IMR-90 (cell line): Measurements from ENCODE around the gene PIPOX. TPM values are rescaled to one million over a fixed set of nuclear protein-coding genes. Genes with fewer than 3 reads are reported as not detected.

ENCODE experiments used
- ATAC-seq: fragments of 200-7000 bp; cut with Tn5 transposase; 2 replicates; pipeline ENCODE4 v1.9.1; 2020; ENCODE audit warnings: low read depth, mild to moderate bottlenecking, moderate library complexity
- BruUV-seq: library from RNA; stranded (reverse); fragments of 400-500 nt; replicated peaks from 2 replicates; lab custom pipeline; 2021; lab: Mats Ljungman, UMichigan
- CTCF ChIA-PET: fragments of 300-600 bp; formaldehyde crosslinking; extraction: SDS; loops from one replicate; lab custom pipeline; 2021; ENCODE audit warnings: antibody characterized with exemption; lab: Yijun Ruan, JAX
- POLR2A ChIA-PET: fragments of 300-600 bp; sonication (Branson Sonifier 250); formaldehyde crosslinking; loops from one replicate; lab custom pipeline; 2022; ENCODE audit warnings: antibody characterized with exemption; ENCODE audit not compliant: unreplicated experiment; lab: Charles Lee
- DNase-seq: peaks from one replicate; pipeline ENCODE4 v3.0.0; 2013
- H2AFZ ChIP-seq: replicated peaks from 2 replicates; pipeline ENCODE3; 2013; ENCODE audit warnings: low read length, mild to moderate bottlenecking; ENCODE audit not compliant: poor library complexity
- H2AK5ac ChIP-seq: 2 replicates; pipeline ENCODE4 v1.6.1; 2013; ENCODE audit warnings: low read depth, low read length, inconsistent platforms
- H2AK9ac ChIP-seq: replicated peaks from 2 replicates; pipeline ENCODE3; 2013; ENCODE audit warnings: mild to moderate bottlenecking, low read depth, low read length, moderate library complexity; ENCODE audit not compliant: poor library complexity
- H2BK120ac ChIP-seq: 2 replicates; pipeline ENCODE4 v1.6.1; 2013; ENCODE audit warnings: low read depth, low read length, inconsistent platforms
- H2BK15ac ChIP-seq: 3 replicates; pipeline ENCODE4 v1.6.1; 2013; ENCODE audit warnings: low read depth, low read length, inconsistent platforms
- H2BK20ac ChIP-seq: 2 replicates; pipeline ENCODE4 v1.6.1; 2013; ENCODE audit warnings: low read depth, mild to moderate bottlenecking, inconsistent platforms, low read length, moderate library complexity
- H2BK5ac ChIP-seq: 2 replicates; pipeline ENCODE4 v1.6.1; 2013; ENCODE audit warnings: mild to moderate bottlenecking, low read depth, low read length, inconsistent platforms; ENCODE audit not compliant: poor library complexity, severe bottlenecking
- H3K14ac ChIP-seq: replicated peaks from 2 replicates; pipeline ENCODE4 v1.6.1; 2013; ENCODE audit warnings: low read depth, low read length, inconsistent platforms
- H3K18ac ChIP-seq: 2 replicates; pipeline ENCODE4 v1.6.1; 2013; ENCODE audit warnings: low read depth, low read length, control low read depth
- H3K23ac ChIP-seq: 2 replicates; pipeline ENCODE4 v1.6.1; 2013; ENCODE audit warnings: low read depth, low read length, inconsistent platforms
- H3K27ac ChIP-seq: 2 replicates; pipeline ENCODE4 v1.5.1; 2013; ENCODE audit warnings: mild to moderate bottlenecking, control low read depth, low read length; ENCODE audit not compliant: insufficient read depth
- H3K27me3 ChIP-seq: 2 replicates; pipeline ENCODE4 v1.6.1; 2013; ENCODE audit warnings: low read length; ENCODE audit not compliant: control insufficient read depth, insufficient read depth
- H3K36me3 ChIP-seq: 2 replicates; pipeline ENCODE4 v1.6.1; 2013; ENCODE audit warnings: low read length, mixed read lengths; ENCODE audit not compliant: control insufficient read depth, insufficient read depth
- H3K4ac ChIP-seq: 2 replicates; pipeline ENCODE4 v1.6.1; 2013; ENCODE audit warnings: low read depth, low read length, inconsistent platforms
- H3K4me1 ChIP-seq: 2 replicates; pipeline ENCODE4 v1.6.1; 2013; ENCODE audit warnings: low read length, mixed read lengths; ENCODE audit not compliant: control insufficient read depth, insufficient read depth
- H3K4me2 ChIP-seq: 2 replicates; pipeline ENCODE4 v1.6.1; 2013; ENCODE audit warnings: low read depth, mild to moderate bottlenecking, control low read depth, low read length, moderate library complexity
- H3K4me3 ChIP-seq: 2 replicates; pipeline ENCODE4 v1.5.1; 2013; ENCODE audit warnings: low read depth, mild to moderate bottlenecking, control low read depth, low read length, moderate library complexity; ENCODE audit not compliant: insufficient read depth
- H3K56ac ChIP-seq: 2 replicates; pipeline ENCODE4 v1.6.1; 2013; ENCODE audit warnings: low read length, inconsistent platforms; ENCODE audit not compliant: insufficient read depth; ENCODE audit errors: extremely low read depth
- H3K79me1 ChIP-seq, 2 experiments: 2 replicates each; pipeline ENCODE4 v1.6.1; 2013; ENCODE audit warnings: low read length in 2 of 2, inconsistent platforms in 1 of 2, low read depth in 1 of 2
- H3K9ac ChIP-seq: 2 replicates; pipeline ENCODE4 v1.6.1; 2013; ENCODE audit warnings: low read depth, low read length, control low read depth
- H3K9me1 ChIP-seq: 2 replicates; pipeline ENCODE4 v1.6.1; 2013; ENCODE audit warnings: low read length, inconsistent platforms; ENCODE audit not compliant: insufficient read depth
- H3K9me3 ChIP-seq: 2 replicates; pipeline ENCODE4 v1.6.1; 2013; ENCODE audit warnings: low read length; ENCODE audit not compliant: control insufficient read depth, insufficient read depth
- H4K20me1 ChIP-seq: 2 replicates; pipeline ENCODE4 v1.6.1; 2013; ENCODE audit warnings: low read length, inconsistent platforms; ENCODE audit not compliant: insufficient read depth
- H4K5ac ChIP-seq: 2 replicates; pipeline ENCODE4 v1.6.1; 2013; ENCODE audit warnings: mild to moderate bottlenecking, low read depth, low read length, control low read depth
- H4K8ac ChIP-seq, 2 experiments: 2 replicates each; pipeline ENCODE4 v1.6.1; 2013; ENCODE audit warnings: low read depth in 2 of 2, low read length in 2 of 2, control low read depth in 1 of 2, inconsistent platforms in 1 of 2
- H4K91ac ChIP-seq: 2 replicates; pipeline ENCODE4 v1.6.1; 2013; ENCODE audit warnings: low read depth, low read length, inconsistent platforms; ENCODE audit not compliant: insufficient read depth
- BHLHE40 ChIP-seq: fragments of 150-350 bp; IDR thresholded peaks from 2 replicates; pipeline ENCODE4 v1.6.1; 2016; ENCODE audit warnings: mild to moderate bottlenecking, low read depth, low read length
- CEBPB ChIP-seq: IDR thresholded peaks from 2 replicates; pipeline ENCODE4 v1.6.1; 2012; ENCODE audit warnings: low read depth, low read length, improper control_type of control experiment
- CHD1 ChIP-seq: IDR thresholded peaks from 2 replicates; pipeline ENCODE4 v1.6.1; 2012; ENCODE audit warnings: low read depth, low read length, improper control_type of control experiment
- FOS ChIP-seq: fragments of 150-350 bp; IDR thresholded peaks from 2 replicates; pipeline ENCODE4 v1.6.1; 2016; ENCODE audit warnings: low read depth, low read length
- MAFK ChIP-seq: IDR thresholded peaks from 2 replicates; pipeline ENCODE4 v1.6.1; 2012; ENCODE audit warnings: low read depth, low read length, improper control_type of control experiment
- MAZ ChIP-seq: IDR thresholded peaks from 2 replicates; pipeline ENCODE4 v1.6.1; 2012; ENCODE audit warnings: low read depth, mild to moderate bottlenecking, low read length, improper control_type of control experiment, moderate library complexity, borderline replicate concordance
- NFE2L2 ChIP-seq: fragments of 150-350 bp; IDR thresholded peaks from 2 replicates; pipeline ENCODE4 v1.6.1; 2016; ENCODE audit warnings: low read depth, mild to moderate bottlenecking, low read length
- POLR2A ChIP-seq: IDR thresholded peaks from 2 replicates; pipeline ENCODE4 v1.6.1; 2012; ENCODE audit warnings: mild to moderate bottlenecking, low read depth, low read length
- RAD21 ChIP-seq: IDR thresholded peaks from 2 replicates; pipeline ENCODE4 v1.6.1; 2012; ENCODE audit warnings: low read length, improper control_type of control experiment
- RCOR1 ChIP-seq: IDR thresholded peaks from 2 replicates; pipeline ENCODE4 v1.6.1; 2012; ENCODE audit warnings: mild to moderate bottlenecking, low read length, improper control_type of control experiment; ENCODE audit not compliant: insufficient replicate concordance
- RFX5 ChIP-seq: IDR thresholded peaks from 2 replicates; pipeline ENCODE4 v1.8.0; 2012; ENCODE audit warnings: low read depth, mild to moderate bottlenecking, low read length, moderate library complexity
- SMC3 ChIP-seq: fragments of 150-350 bp; IDR thresholded peaks from 2 replicates; pipeline ENCODE4 v1.6.1; 2016; ENCODE audit warnings: low read depth, mild to moderate bottlenecking, antibody characterized with exemption, low read length, moderate library complexity
- WGBS, 2 experiments: methylation state at CpG; one replicate each; pipeline versions ENCODE4 v1.1.5 to v1.1.7; 2013; ENCODE audit warnings: missing lambda C conversion rate in 2 of 2; ENCODE audit not compliant: insufficient read length in 1 of 2; ENCODE audit errors: extremely low coverage in 2 of 2; 5-methylcytosine and 5-hydroxymethylcytosine counted together
- dilution Hi-C: fragments of 300-500 bp; cut with HindIII; formaldehyde crosslinking; loops from one replicate; pipeline ENCODE4 v1.14.3; 2018; ENCODE audit warnings: low sequenced_read_pairs; ENCODE audit not compliant: unreplicated experiment
- in situ Hi-C: fragments of 300-500 bp; cut with MboI; formaldehyde crosslinking; loops from 3 replicates; pipeline ENCODE4 v1.14.3; 2019; ENCODE audit warnings: low sequenced_read_pairs, inconsistent platforms, mixed read lengths
- intact Hi-C: fragments of 100-400 bp; cut with micrococcal nuclease; formaldehyde crosslinking; loops from 2 replicates; pipeline ENCODE4 v1.10.0; 2022
- polyA plus RNA-seq, 3 experiments: library from polyadenylated mRNA; depleted of rRNA; stranded (reverse); fragments of >200 nt; gene quantifications; 2 replicates each; pipeline ENCODE4 v1.2.3, GENCODE V29; 2012; ENCODE audit warnings: low replicate concordance in 1 of 3
- total RNA-seq: library from RNA; depleted of rRNA; stranded (reverse); fragments of >200 nt; gene quantifications from 2 replicates; pipeline ENCODE4 v1.2.3, GENCODE V29; 2012
- TF ChIP-seq, protein P1 (sequence below): fragments of 150-350 bp; IDR thresholded peaks from 2 replicates; pipeline ENCODE4 v1.6.1; 2017; ENCODE audit warnings: mild to moderate bottlenecking, antibody characterized with exemption, low read length, low read depth
- TF ChIP-seq, protein P2 (sequence below): conservative IDR thresholded peaks from 2 replicates; pipeline ENCODE4 v1.5.1; 2012; ENCODE audit warnings: mild to moderate bottlenecking, low read depth, low read length, improper control_type of control experiment
- TF ChIP-seq, protein P3 (sequence below): fragments of 150-350 bp; IDR thresholded peaks from 2 replicates; pipeline ENCODE4 v1.6.1; 2016; ENCODE audit warnings: low read depth, mild to moderate bottlenecking, low read length, moderate library complexity, borderline replicate concordance

The PIPOX gene
- total and polyA plus RNA-seq, 2 of the 4 experiments (the other 2 are of a cell fraction) = 0.43 to 1.3 TPM

DNA sequence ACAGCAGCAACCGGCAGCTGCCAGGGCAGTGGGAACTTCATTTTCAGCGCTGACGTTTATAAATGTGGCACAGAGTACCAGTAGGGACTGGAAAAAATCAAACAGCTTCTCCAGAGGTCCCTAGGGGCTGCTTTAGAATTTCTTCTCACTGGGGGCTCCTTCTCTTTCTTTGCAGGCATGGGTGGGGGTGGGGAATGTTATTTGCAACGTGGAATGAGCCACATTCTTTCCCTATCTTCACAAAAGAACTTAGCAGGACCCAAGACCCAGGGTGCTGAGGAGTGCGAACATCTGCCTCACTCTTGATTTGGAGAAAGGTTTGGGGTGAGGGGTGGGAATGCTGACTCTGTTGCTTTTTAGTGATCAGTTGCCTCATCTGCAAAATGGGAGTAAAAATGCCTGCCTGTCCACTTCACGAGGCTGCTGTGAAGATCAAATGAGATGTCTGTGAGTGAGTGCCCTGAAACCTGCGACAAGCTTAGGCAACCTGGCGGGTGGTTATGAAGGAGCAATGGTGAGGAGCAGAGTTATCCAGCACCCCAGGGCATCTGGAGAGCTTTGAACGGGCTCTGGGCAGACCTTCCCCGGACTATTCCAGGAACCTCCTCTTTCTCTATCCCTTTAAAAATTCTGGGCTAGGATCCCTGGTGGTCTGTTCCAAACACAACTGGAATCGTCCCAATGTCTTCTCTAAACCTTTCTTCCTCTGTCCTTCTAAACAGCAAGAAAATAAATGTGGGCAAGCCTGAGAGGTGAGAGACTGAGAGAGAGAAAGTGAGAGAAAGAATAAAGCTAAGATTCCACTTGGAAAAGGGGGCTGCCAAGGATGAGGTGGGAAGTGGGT is 10.7 kb upstream of the PIPOX start:
- Histone ChIP-seq H2AK5ac (no peak overlapping the region), H3K4me2 (no peak overlapping the region), H3K18ac (no peak overlapping the region), H3K9me1 (no peaks in the 10 kb centered on the region), H4K5ac (no peak overlapping the region), H2AK9ac (no peak overlapping the region), H2BK15ac (no peak overlapping the region), H3K9me3 (peaks cover 27% of the 10 kb centered on the region), H3K27me3 (peaks cover 67% of the 10 kb centered on the region), H3K14ac (no peak overlapping the region), H3K56ac (no peak overlapping the region), H2BK120ac (no peak overlapping the region), H3K79me1 (no peaks in the 10 kb centered on the region), H2BK20ac (no peak overlapping the region), H4K91ac (no peak overlapping the region), H2AFZ (no peak overlapping the region), H3K4me3 (no peak overlapping the region), H3K9ac (no peak overlapping the region), H3K36me3 (no peaks in the 10 kb centered on the region), H4K8ac (no peak overlapping the region), H3K4ac (no peak overlapping the region), H4K20me1 (no peaks in the 10 kb centered on the region), H3K27ac (no peak overlapping the region), H2BK5ac (no peak overlapping the region), H3K4me1 (no peaks in the 10 kb centered on the region), H3K23ac (no peak overlapping the region)
- intact Hi-C loops (no loop called here), dilution Hi-C loops (no loop called here), in situ Hi-C loops (no loop called here)
- CTCF ChIA-PET = no interaction called here
- WGBS, 2 experiments = 0% methylated on average over 1 of the region's 11 CpGs; no CpG with 5 or more reads in 1 of the 2 experiments
- POLR2A ChIA-PET = no interaction called here
- DNase-seq = no peak
- TF ChIP-seq POLR2A (no peak), RCOR1 (no peak), MAZ (no peak), CHD1 (no peak), SMC3 (no peak), FOS (no peak), RAD21 (no peak), CEBPB (no peak), BHLHE40 (no peak), NFE2L2 (no peak), MAFK (no peak), RFX5 (no peak)
- TF ChIP-seq, protein P1, sequence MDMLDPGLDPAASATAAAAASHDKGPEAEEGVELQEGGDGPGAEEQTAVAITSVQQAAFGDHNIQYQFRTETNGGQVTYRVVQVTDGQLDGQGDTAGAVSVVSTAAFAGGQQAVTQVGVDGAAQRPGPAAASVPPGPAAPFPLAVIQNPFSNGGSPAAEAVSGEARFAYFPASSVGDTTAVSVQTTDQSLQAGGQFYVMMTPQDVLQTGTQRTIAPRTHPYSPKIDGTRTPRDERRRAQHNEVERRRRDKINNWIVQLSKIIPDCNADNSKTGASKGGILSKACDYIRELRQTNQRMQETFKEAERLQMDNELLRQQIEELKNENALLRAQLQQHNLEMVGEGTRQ = no peak
- TF ChIP-seq, protein P2, sequence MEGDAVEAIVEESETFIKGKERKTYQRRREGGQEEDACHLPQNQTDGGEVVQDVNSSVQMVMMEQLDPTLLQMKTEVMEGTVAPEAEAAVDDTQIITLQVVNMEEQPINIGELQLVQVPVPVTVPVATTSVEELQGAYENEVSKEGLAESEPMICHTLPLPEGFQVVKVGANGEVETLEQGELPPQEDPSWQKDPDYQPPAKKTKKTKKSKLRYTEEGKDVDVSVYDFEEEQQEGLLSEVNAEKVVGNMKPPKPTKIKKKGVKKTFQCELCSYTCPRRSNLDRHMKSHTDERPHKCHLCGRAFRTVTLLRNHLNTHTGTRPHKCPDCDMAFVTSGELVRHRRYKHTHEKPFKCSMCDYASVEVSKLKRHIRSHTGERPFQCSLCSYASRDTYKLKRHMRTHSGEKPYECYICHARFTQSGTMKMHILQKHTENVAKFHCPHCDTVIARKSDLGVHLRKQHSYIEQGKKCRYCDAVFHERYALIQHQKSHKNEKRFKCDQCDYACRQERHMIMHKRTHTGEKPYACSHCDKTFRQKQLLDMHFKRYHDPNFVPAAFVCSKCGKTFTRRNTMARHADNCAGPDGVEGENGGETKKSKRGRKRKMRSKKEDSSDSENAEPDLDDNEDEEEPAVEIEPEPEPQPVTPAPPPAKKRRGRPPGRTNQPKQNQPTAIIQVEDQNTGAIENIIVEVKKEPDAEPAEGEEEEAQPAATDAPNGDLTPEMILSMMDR = no peak
- TF ChIP-seq, protein P3, sequence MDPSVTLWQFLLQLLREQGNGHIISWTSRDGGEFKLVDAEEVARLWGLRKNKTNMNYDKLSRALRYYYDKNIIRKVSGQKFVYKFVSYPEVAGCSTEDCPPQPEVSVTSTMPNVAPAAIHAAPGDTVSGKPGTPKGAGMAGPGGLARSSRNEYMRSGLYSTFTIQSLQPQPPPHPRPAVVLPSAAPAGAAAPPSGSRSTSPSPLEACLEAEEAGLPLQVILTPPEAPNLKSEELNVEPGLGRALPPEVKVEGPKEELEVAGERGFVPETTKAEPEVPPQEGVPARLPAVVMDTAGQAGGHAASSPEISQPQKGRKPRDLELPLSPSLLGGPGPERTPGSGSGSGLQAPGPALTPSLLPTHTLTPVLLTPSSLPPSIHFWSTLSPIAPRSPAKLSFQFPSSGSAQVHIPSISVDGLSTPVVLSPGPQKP = no peak
- ATAC-seq = no peak
- BruUV-seq = no TSS peak
